ENCODE data around the gene HS1BP3.

DNA sequence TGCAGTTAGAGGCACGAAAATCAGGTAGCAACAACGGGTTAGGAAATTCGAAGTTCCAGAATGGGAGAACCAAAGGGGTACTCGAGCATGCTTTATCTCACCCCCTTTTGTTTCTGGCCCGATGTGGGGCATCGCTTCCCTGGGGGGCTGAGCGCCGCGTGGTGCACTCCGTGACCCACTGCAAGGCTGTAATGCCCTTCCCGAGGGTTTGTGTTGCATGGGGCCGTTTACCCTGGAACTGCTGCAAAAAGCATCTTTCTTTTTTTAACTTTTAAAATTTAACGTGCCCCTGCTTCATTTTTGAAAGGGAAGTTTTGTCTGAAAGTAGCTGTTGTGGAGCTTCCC, 20.8 kb upstream of the HS1BP3 start:
- no peak for TF ChIP-seq CTCF (IDR thresholded peaks at IDR 0.05)
- no peak for TF ChIP-seq POLR2A (IDR thresholded peaks at IDR 0.05)

Data from lower leg skin (tissue), 3 donors.